SK-N-SH treated with all-trans-retinoic acid at 6 μM for 48 hours (cell line): ENCODE data around the gene SDK1.

ENCODE experiments used
- CREB5 ChIP-seq: fragments of 250-450 bp; sonication (Bioruptor Pico); IDR thresholded peaks from 2 replicates; pipeline ENCODE4 v1.5.1; 2020; ENCODE audit warnings: low read depth, mild to moderate bottlenecking, moderate library complexity
- CSDC2 ChIP-seq: fragments of 250-450 bp; sonication (Bioruptor Pico); IDR thresholded peaks from 2 replicates; pipeline ENCODE4 v1.5.0; 2020; ENCODE audit warnings: mild to moderate bottlenecking, moderate library complexity
- CSRNP3 ChIP-seq: fragments of 250-450 bp; sonication (Bioruptor Pico); IDR thresholded peaks from 2 replicates; pipeline ENCODE4 v1.5.1; 2021; ENCODE audit warnings: mild to moderate bottlenecking, moderate library complexity
- OSR1 ChIP-seq: fragments of 250-450 bp; sonication (Bioruptor Pico); IDR thresholded peaks from 2 replicates; pipeline ENCODE4 v1.8.0; 2022; ENCODE audit warnings: moderate library complexity, mild to moderate bottlenecking, inconsistent platforms
- PATZ1 ChIP-seq: fragments of 250-450 bp; sonication (Bioruptor Pico); IDR thresholded peaks from 2 replicates; pipeline ENCODE4 v1.8.0; 2020; ENCODE audit warnings: mild to moderate bottlenecking, moderate library complexity, borderline replicate concordance
- POU6F1 ChIP-seq: fragments of 250-450 bp; sonication (Bioruptor Pico); IDR thresholded peaks from 2 replicates; pipeline ENCODE4 v1.8.0; 2021; ENCODE audit warnings: low read depth, mild to moderate bottlenecking, moderate library complexity, borderline replicate concordance
- RARB ChIP-seq: fragments of 250-450 bp; sonication (Bioruptor Pico); IDR thresholded peaks from 2 replicates; pipeline ENCODE4 v1.8.0; 2021; ENCODE audit warnings: mild to moderate bottlenecking, moderate library complexity
- TCF4 ChIP-seq: fragments of 250-450 bp; sonication (Bioruptor Pico); IDR thresholded peaks from 2 replicates; pipeline ENCODE4 v1.8.0; 2021; ENCODE audit warnings: mild to moderate bottlenecking, moderate library complexity, borderline replicate concordance
- TSHZ2 ChIP-seq: fragments of 250-450 bp; sonication (Bioruptor Pico); IDR thresholded peaks from 2 replicates; pipeline ENCODE4 v1.5.0; 2020; ENCODE audit warnings: mild to moderate bottlenecking, moderate library complexity
- ZC3H10 ChIP-seq: fragments of 250-450 bp; sonication (Bioruptor Pico); IDR thresholded peaks from 2 replicates; pipeline ENCODE4 v1.5.1; 2021; ENCODE audit warnings: mild to moderate bottlenecking, moderate library complexity
- ZFP3 ChIP-seq: fragments of 250-450 bp; sonication (Bioruptor Pico); IDR thresholded peaks from 2 replicates; pipeline ENCODE4 v1.5.0; 2020; ENCODE audit warnings: mild to moderate bottlenecking, moderate library complexity
- ZNF8 ChIP-seq: fragments of 450-650 bp; formaldehyde crosslinking; IDR thresholded peaks from 2 replicates; pipeline ENCODE4 v1.5.0; 2020; ENCODE audit warnings: mild to moderate bottlenecking, moderate library complexity

- no peak for TF ChIP-seq PATZ1 (CRISPR knock-in tag)
- TF ChIP-seq TCF4 (CRISPR knock-in tag) = no peak
- TF ChIP-seq OSR1 (CRISPR knock-in tag) = no peak
- no peak for TF ChIP-seq ZNF8
- no peak for TF ChIP-seq RARB (CRISPR knock-in tag)
- no peak for TF ChIP-seq CREB5
- no peak for TF ChIP-seq CSRNP3 (CRISPR knock-in tag)
- no peak for TF ChIP-seq POU6F1 (CRISPR knock-in tag)
- no peak for TF ChIP-seq ZFP3 (CRISPR knock-in tag)
- no peak for TF ChIP-seq ZC3H10 (CRISPR knock-in tag)
- TF ChIP-seq TSHZ2 = no peak
- no peak for TF ChIP-seq CSDC2
These were observed 247.8 kb downstream of the SDK1 start for GRCh38 chr7:3548815-3549214.
